ENCODE results near the gene ACTR3. TPM values are rescaled to one million over a fixed set of nuclear protein-coding genes. Genes with fewer than 3 reads are reported as not detected.

The ACTR3 gene
- total RNA-seq, 1 experiment from 2014 or later: 197 TPM

GRCh38 chr2:113846429-113846828 lies 43.5 kb upstream of the ACTR3 start:
- H3K27me3 ChIP-seq (ENCODE audit: low read length): no peaks in the 10 kb centered on the region
- POLR2A ChIA-PET (ENCODE audit: unreplicated experiment): no interaction called here
- CTCF ChIA-PET: no interaction called here

GRCh38 chr2:113847144-113847543 lies 42.7 kb upstream of the ACTR3 start:
- no TSS peak for BruUV-seq (replicated peaks)
- Histone ChIP-seq H3K79me2 (ENCODE audit: low read length) (no peaks in the 10 kb centered on the region), H3K9ac (ENCODE audit: low read length) (no peak overlapping the region), H3K4me1 (ENCODE audit: insufficient read depth, low read length) (peaks cover 14% of the 10 kb centered on the region), H3F3A (ENCODE audit: low read length, unreplicated experiment) (no peaks in the 10 kb centered on the region), H3K9me3 (ENCODE audit: low read length) (no peaks in the 10 kb centered on the region), H3K4me3 (ENCODE audit: low read length) (no peak overlapping the region), H2AFZ (ENCODE audit: low read length) (no peak overlapping the region), H3K27me3 (ENCODE audit: low read length) (no peaks in the 10 kb centered on the region), H3K27ac (ENCODE audit: low read length) (no peak overlapping the region), H3K36me3 (ENCODE audit: low read depth, low read length) (no peaks in the 10 kb centered on the region), H3K4me2 (ENCODE audit: low read length) (no peak overlapping the region), H3K9me2 (replicated peaks; ENCODE audit: low read length) (no peaks in the 10 kb centered on the region), H4K20me1 (ENCODE audit: low read length) (no peaks in the 10 kb centered on the region)
- DNase-seq (no peak), ATAC-seq (no peak)
- TF ChIP-seq CTCF (conservative IDR thresholded peaks at IDR 0.05; ENCODE audit: low read depth, low read length): no peak
- TF ChIP-seq EZH2 (IDR thresholded peaks at IDR 0.05; ENCODE audit: low read length, unreplicated experiment): no peak
- TF ChIP-seq EZH2phosphoT487 (IDR thresholded peaks at IDR 0.05; ENCODE audit: borderline replicate concordance, low read length): no peak
- ChIA-PET POLR2A (ENCODE audit: unreplicated experiment) (no interaction called here), CTCF (no interaction called here)
- intact Hi-C loops (cut with micrococcal nuclease): no loop called here

More at GRCh38 chr2:113846429-113846828, 43.5 kb upstream of the ACTR3 start:
- no peaks in the 10 kb centered on the region for H4K20me1 ChIP-seq (ENCODE audit: low read length)
- H3K36me3 ChIP-seq (ENCODE audit: low read depth, low read length): no peaks in the 10 kb centered on the region
- intact Hi-C loops (cut with micrococcal nuclease): no loop called here
- H3K9me2 ChIP-seq (replicated peaks; ENCODE audit: low read length): no peaks in the 10 kb centered on the region
- H3K9me3 ChIP-seq (ENCODE audit: low read length): no peaks in the 10 kb centered on the region
- BruUV-seq (replicated peaks): no TSS peak
- no peak overlapping the region for H3K4me2 ChIP-seq (ENCODE audit: low read length)
- ATAC-seq (no peak), DNase-seq (no peak)
- H3K4me1 ChIP-seq (ENCODE audit: insufficient read depth, low read length): peaks cover 14% of the 10 kb centered on the region
- no peak overlapping the region for H3K27ac ChIP-seq (ENCODE audit: low read length)
- no peak overlapping the region for H2AFZ ChIP-seq (ENCODE audit: low read length)
- no peaks in the 10 kb centered on the region for H3F3A ChIP-seq (ENCODE audit: low read length, unreplicated experiment)
- TF ChIP-seq CTCF (conservative IDR thresholded peaks at IDR 0.05; ENCODE audit: low read depth, low read length): no peak
- TF ChIP-seq EZH2 (IDR thresholded peaks at IDR 0.05; ENCODE audit: low read length, unreplicated experiment): no peak
- no peak for TF ChIP-seq EZH2phosphoT487 (IDR thresholded peaks at IDR 0.05; ENCODE audit: borderline replicate concordance, low read length)
- no peak overlapping the region for H3K4me3 ChIP-seq (ENCODE audit: low read length)
- no peaks in the 10 kb centered on the region for H3K79me2 ChIP-seq (ENCODE audit: low read length)
- no peak overlapping the region for H3K9ac ChIP-seq (ENCODE audit: low read length)

- Histone ChIP-seq H3K4me2 (ENCODE audit: low read length) (peak overlapping the region; percentile 61), H3K27me3 (ENCODE audit: low read length) (no peaks in the 10 kb centered on the region), H2AFZ (ENCODE audit: low read length) (peak overlapping the region; percentile 67), H3K36me3 (ENCODE audit: low read depth, low read length) (no peaks in the 10 kb centered on the region), H3K4me3 (ENCODE audit: low read length) (no peak overlapping the region), H3K4me1 (ENCODE audit: insufficient read depth, low read length) (peaks cover 14% of the 10 kb centered on the region), H3K79me2 (ENCODE audit: low read length) (no peaks in the 10 kb centered on the region), H3K9ac (ENCODE audit: low read length) (no peak overlapping the region), H3K27ac (ENCODE audit: low read length) (peak overlapping the region; percentile 74), H3K9me2 (replicated peaks; ENCODE audit: low read length) (no peaks in the 10 kb centered on the region), H3K9me3 (ENCODE audit: low read length) (no peaks in the 10 kb centered on the region), H4K20me1 (ENCODE audit: low read length) (no peaks in the 10 kb centered on the region), H3F3A (ENCODE audit: low read length, unreplicated experiment) (no peaks in the 10 kb centered on the region)
- CTCF ChIA-PET: no interaction called here
- DNase-seq: peak; percentile 90
- POLR2A ChIA-PET (ENCODE audit: unreplicated experiment): no interaction called here
- BruUV-seq (replicated peaks): no TSS peak
- intact Hi-C loops (cut with micrococcal nuclease): no loop called here
- peak; percentile 100 for ATAC-seq
- TF ChIP-seq EZH2phosphoT487 (IDR thresholded peaks at IDR 0.05; ENCODE audit: borderline replicate concordance, low read length): no peak
- TF ChIP-seq EZH2 (IDR thresholded peaks at IDR 0.05; ENCODE audit: low read length, unreplicated experiment): no peak
- TF ChIP-seq CTCF (conservative IDR thresholded peaks at IDR 0.05; ENCODE audit: low read depth, low read length): no peak
Observed at GRCh38 chr2:113848758-113849415, 41.0 kb upstream of the ACTR3 start.

All from PC-3 (cell line).